ENCODE results near the gene SPATS2.

SPATS2 gene

GRCh38 chr12:49366096-49366651, 1.1 kb upstream of the SPATS2 start:
- TF ChIP-seq CTCF (IDR thresholded peaks at IDR 0.05; ENCODE audit: insufficient read depth, low read depth, low read length, missing control alignments), result no peak
- no peak for DNase-seq (ENCODE audit: low read depth)

DNA sequence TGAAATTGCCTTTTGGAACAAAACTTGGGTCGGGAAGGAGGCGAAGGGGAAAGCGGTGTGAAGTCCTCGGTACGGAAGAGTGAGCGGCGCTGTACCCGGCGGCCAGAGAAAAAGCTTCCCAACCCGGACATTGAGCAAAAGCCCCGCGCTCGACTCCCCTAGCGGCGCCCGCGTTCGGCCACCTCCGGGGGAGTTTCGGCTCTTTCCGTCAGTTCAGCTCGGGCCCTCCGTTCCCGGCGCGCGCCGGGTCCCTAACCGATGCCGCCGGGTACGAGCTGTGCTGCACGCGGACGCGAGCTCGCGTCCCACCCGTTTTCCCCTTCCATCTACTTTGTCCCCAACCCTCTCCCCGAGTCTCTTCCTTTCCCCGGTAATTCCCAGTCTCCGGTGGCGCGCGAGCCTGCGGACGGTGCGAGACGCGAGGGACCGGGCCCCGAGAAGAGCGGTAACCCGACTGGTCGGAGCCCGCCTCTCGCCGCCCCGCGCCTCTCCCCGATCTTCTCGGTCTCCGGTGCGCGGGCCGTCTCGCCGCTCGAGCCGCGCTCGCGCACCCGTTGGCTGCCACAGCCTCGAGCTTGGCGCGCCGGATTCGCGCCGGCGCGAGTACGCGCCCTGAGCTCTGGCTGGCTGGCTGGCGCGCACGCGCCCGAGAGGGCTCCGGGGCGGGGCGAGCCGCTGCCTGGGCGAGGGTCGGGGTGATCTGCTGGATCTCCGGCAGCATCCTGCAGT, 446 bp upstream of the SPATS2 start:
- peak; percentile 92 for DNase-seq (ENCODE audit: low read depth)
- TF ChIP-seq CTCF (IDR thresholded peaks at IDR 0.05; ENCODE audit: insufficient read depth, low read depth, low read length, missing control alignments), result peak; percentile 20
- H3K4me3 ChIP-seq (ENCODE audit: low read length), result peak overlapping the region; percentile 81

More at GRCh38 chr12:49366096-49366651, 1.1 kb upstream of the SPATS2 start:
- peak overlapping the region; percentile 81 for H3K4me3 ChIP-seq (ENCODE audit: low read length)

DNA sequence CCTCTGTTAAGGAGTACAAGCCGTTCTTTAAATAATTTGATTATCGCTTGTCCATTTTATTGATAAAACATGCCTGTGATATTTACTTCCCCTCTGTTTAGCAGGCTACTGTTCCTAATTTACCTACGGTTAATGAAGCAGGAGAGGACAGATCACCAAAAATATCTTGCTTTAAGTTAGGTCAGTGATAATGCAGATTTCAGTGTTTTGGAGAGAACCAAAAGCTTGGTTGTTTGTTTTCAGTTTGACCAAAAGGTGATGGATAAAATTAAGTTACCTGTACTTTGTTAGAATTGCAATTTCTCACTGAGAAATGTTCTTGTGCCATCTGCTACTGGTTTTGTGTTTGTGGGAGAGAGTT, 958 bp downstream of the SPATS2 start:
- no peak for TF ChIP-seq CTCF (IDR thresholded peaks at IDR 0.05; ENCODE audit: insufficient read depth, low read depth, low read length, missing control alignments)
- no peak for DNase-seq (ENCODE audit: low read depth)
- peak overlapping the region; percentile 81 for H3K4me3 ChIP-seq (ENCODE audit: low read length)

- no peak overlapping the region for H3K4me3 ChIP-seq (ENCODE audit: low read length)
- DNase-seq (ENCODE audit: low read depth), result peak; percentile 52
- TF ChIP-seq CTCF (IDR thresholded peaks at IDR 0.05; ENCODE audit: insufficient read depth, low read depth, low read length, missing control alignments), result peak; percentile 50
Measured at GRCh38 chr12:49369411-49370145, 2.3 kb downstream of the SPATS2 start.

DNA sequence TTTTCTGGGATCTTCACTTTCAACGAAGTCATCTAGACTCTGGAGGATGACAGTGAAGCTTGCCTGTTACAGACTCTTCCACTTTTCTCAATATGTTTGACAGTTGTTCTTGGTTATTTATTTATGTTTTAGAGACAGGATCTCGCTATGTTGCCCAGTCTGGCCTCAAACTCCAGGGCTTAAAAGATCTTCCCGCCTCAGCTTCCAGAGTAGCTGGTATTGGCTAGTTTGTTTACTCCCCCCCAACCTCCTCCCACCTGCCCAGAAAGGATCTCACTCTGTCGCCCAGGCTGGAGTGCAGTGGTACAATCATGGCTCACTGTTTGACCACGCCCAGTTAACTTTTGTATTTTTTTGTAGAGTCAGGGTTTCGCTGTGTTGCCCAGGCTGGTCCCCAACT, 3.3 kb downstream of the SPATS2 start:
- no peak for DNase-seq (ENCODE audit: low read depth)
- TF ChIP-seq CTCF (IDR thresholded peaks at IDR 0.05; ENCODE audit: insufficient read depth, low read depth, low read length, missing control alignments), result no peak
- H3K4me3 ChIP-seq (ENCODE audit: low read length), result no peak overlapping the region

GRCh38 chr12:49375406-49375805, 8.1 kb downstream of the SPATS2 start:
- no peak for TF ChIP-seq CTCF (IDR thresholded peaks at IDR 0.05; ENCODE audit: insufficient read depth, low read depth, low read length, missing control alignments)
- no peak overlapping the region for H3K4me3 ChIP-seq (ENCODE audit: low read length)

More at GRCh38 chr12:49375406-49375805, 8.1 kb downstream of the SPATS2 start:
- DNase-seq (ENCODE audit: low read depth), result no peak
